Caki2 (cell line): Measurements from ENCODE around the gene SGSM2. TPM values are rescaled to one million over a fixed set of nuclear protein-coding genes. Genes with fewer than 3 reads are reported as not detected.
A peak's percentile ranks its signal among the peaks of the same experiment; 100 is the strongest.

ENCODE experiments used
- DNase-seq: peaks from one replicate; pipeline ENCODE4 v3.0.0-alpha.2; 2015; ENCODE audit warnings: low read depth
- in situ Hi-C: cut with HindIII; loops from 2 replicates; pipeline ENCODE4 v1.10.0; 2016; ENCODE audit warnings: low sequenced_read_pairs, low pct_unique_long_range_greater_than_20kb, mixed read lengths
- total RNA-seq: library from RNA; depleted of rRNA; stranded (reverse); fragments of >200 nt; shearing (Covaris generic); gene quantifications from 2 replicates; pipeline ENCODE4 v1.2.3, GENCODE V29; 2014; ENCODE audit warnings: low replicate concordance

The SGSM2 gene
- total RNA-seq, 1 experiment from 2014 or later, result 16.9 TPM

- in situ Hi-C loops, result no loop called here
- DNase-seq, result no peak
Measured at GRCh38 chr17:2403044-2403443, 65.7 kb downstream of the SGSM2 start.

GRCh38 chr17:2405247-2405926, 68.1 kb downstream of the SGSM2 start:
- in situ Hi-C loops, result no loop called here
- DNase-seq, result no peak

DNA sequence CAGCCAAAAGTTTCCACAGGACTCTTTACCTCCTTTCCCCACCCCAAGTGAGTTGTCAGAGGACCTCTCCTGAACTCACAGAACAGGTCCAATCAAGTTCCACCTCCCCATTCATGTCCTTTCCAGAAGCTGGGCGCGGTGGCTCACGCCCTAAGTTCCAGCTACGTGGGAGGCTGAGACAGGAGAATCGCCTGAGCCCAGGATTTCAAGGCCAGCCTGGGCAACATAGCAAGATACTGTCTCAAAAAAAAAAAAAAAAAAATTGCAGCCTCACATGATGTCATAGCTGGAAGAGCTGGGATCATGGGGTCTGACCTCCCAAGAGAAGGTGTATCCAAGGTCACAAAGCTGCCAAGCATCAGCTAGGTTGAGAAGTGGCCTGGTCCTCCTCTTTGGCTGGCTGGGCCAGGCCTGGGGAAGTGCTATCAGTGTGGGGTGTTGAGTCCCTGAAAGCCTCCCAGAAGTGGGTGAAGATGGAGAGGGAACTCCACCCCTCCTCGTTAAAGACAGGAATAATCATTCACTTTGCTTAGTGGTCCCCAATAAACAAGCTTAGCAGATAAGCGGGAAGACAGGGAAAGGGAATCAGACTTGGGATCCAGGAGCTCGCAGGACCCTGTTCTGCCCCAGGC, 69.1 kb downstream of the SGSM2 start:
- no peak for DNase-seq
- in situ Hi-C loops, result no loop called here

DNA sequence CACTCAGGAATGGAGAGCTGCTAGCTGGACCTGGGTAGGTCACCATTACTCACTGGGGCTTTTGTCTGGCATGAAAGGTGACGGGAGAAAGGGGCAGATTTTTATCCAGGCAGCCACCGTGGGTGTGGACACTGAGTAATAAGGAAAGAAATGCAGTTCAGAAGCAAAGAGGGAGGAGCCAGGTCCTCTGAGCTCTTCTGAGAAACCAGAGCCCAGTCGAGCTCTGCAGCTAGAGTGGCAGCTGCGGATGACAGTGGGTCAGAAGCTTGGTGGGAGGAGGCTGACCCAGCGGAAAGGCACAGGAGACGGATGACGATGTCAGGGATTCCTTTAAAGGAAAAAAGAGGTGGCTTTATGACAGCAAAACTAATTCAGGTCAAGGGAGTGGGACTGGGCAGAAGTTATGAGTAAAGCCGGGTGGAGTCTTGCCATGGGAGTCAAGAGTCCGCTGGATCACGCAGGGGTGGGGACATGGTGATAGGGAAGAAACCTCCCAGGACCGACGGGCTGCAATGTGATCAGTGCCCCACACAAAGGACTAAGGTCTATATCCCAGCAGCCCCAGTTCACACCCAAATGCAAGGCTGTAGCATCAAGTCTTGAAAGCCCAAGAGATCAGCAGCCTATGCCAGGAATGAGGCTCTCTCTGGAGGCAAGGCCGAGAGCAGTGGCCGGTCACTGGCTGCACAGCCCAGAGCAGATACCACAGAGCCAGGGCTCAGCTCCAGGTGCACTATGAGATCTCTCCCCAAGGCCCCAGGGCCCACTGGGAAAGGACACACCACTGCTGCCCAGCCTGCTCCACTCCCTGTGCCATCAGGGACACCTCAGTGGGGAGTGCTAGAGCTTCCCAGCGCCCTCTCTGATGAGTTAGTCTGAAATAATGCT, 69.8 kb downstream of the SGSM2 start:
- peak; percentile 97 for DNase-seq
- in situ Hi-C loops, result no loop called here

DNA sequence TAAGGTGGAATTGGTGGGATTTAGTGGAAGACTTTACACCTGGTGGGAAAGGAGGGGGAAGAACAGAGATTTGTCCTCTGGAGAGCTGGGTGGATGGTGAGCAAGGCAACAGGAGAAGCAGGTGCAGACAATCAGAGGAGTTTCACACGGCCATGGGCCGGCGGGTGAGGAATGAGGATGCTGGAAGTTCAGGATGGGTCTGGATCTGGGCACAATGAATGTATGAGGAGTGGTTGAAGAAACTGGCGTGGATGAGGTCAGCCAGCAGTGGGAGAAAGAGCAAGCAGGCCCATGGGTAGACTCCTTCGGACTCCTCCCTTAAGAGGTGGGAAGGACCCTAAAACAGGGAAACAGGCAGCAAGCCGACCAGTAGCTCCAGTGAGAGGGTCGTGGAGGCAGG, 73.7 kb downstream of the SGSM2 start:
- no peak for DNase-seq
- in situ Hi-C loops, result no loop called here

DNA sequence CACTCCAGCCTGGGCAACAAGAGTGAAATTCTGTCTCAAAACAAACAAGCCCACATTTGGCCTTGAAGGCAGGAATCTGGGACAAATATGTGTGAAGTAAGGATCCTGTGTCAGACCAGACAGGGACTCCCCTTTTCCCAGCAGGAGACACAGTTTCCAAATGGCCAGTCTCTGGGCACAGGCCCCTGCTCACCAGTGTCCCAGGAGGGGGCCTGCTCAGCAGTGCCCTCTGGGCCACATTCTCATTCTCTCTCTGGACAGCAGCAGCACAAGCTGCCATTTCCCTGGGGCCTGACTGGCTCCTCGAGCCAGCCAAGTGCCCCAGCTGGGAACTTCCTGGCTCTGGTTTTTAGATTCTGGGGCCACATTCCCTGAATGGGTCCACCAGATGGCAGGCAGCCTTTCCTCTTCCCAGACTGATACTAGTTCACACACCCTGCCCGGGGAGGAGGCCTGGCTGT, 75.3 kb downstream of the SGSM2 start:
- no peak for DNase-seq
- in situ Hi-C loops, result no loop called here

- no peak for DNase-seq
- in situ Hi-C loops, result no loop called here
Measured at GRCh38 chr17:2414446-2415064, 77.3 kb downstream of the SGSM2 start.

- DNase-seq, result no peak
- in situ Hi-C loops, result no loop called here
Measured at GRCh38 chr17:2415081-2415480, 77.8 kb downstream of the SGSM2 start.

GRCh38 chr17:2416010-2416734, 78.9 kb downstream of the SGSM2 start:
- in situ Hi-C loops, result no loop called here
- DNase-seq, result peak; percentile 76

DNA sequence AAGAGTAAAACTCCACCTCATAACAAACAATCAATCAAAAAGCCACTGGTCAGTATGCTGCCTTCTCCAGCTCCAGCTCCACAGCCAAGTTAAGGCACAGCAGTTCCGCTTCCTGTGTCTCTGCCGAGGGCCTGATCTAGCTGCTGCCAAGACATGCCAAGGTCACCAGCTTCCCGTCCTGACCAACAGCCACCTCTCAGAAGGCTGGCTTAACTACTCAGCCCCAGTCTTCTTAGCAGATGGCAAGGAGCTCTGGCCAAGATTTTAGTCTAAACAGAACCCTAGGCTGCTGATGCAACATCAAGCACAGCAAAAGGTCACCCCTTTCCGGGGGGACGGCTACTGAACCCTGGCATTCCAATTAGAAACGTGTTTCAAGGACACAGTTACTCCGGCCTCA, 81.3 kb downstream of the SGSM2 start:
- DNase-seq, result no peak
- in situ Hi-C loops, result no loop called here

DNA sequence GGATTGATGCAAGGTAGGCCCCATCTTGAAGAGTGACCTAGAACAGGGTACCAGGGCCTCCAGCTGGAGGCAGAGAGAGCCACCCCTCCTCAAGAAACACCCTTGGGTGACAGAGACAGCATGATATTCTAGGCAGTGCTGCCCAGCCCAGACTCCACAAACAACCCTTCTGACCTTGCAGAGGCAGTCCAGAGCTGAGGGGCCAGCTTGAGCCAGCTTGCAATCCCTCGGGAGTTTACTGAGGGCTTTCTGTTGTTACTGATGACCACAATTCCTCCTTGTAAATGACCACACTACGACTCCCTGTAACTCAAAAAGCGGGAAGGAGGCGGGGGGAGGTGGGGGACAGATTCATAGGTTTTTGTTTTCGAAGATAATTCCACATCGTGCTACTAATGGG, 82.2 kb downstream of the SGSM2 start:
- in situ Hi-C loops, result no loop called here
- DNase-seq, result no peak

DNA sequence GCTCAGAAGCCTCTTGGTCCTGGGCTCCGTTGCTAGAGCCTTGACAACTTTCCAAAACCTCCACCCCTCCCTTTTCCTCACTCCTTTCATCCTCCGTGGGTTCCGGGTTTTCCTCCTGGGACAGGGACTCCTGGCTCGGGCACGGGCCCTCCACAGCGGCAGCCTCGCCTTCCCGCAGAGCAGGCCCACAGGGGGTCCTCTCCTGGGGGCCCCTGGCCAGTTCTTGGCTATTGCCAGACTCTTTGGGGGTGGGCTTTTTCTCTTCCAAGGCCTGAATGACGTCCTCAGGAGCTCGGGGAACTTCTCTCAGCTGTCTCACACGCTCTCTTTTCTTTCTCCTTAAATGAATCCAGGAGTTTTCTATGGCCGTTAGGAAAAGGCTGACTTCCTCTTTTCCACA, 82.9 kb downstream of the SGSM2 start:
- in situ Hi-C loops, result no loop called here
- DNase-seq, result no peak

DNA sequence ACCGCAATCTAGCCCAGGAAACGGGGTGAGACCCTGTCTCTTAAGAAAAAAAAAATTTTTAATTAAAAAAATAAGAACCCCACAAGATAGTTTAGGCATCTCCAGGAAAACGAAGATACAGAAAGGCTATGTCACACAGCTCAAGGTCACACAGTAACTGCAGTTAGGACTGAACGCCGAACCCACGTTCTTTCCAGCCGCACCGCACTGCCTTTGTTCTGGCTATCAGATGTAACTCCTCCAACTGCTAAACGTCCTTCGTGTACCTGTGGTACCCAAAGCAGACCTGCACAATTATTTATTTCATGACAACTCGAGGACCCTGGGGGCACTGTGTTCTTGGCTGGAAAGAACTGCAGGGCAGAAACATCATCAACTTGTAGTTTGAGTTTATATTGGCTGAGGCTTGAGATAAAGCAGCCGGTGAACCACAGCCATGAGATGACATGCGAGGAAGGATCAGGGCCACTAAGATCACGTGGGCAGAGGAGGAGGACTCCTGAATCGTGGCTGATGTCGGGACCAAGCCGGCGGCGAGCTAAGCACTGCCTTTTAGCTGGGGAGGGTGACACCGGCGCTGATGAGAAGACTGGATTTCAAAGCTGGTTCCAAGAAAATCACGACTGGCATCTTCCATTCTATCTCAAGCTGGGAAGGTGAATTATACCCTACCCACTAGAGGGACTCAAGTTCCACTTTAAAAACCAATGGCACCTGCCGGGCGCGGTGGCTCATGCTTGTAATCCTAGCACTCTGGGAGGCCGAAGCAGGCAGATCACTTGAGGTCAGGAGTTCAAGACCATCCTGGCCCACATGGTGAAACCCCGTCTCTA, 84.2 kb downstream of the SGSM2 start:
- DNase-seq, result no peak
- in situ Hi-C loops, result no loop called here

- in situ Hi-C loops, result no loop called here
- no peak for DNase-seq
Measured at GRCh38 chr17:2423271-2423670, 86.0 kb downstream of the SGSM2 start.

DNA sequence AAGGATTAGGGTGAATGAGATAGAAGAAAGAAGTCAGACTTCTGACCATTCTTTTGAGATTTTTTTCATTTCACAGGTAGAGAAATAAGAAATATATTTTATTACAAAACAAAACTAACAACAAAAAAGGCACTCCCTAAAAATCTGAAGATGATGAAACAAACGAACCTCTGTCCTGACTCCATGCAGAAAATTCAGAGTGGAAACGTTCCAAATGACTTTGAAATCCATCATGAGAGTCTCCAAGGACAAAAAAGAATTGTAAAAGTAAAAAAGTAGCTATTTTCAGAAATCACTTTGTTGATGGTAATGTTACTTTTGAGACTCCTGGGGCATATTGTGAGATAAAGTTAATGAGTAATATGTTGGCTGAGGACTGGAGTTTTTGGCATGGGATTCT, 89.9 kb downstream of the SGSM2 start:
- in situ Hi-C loops, result no loop called here
- no peak for DNase-seq

GRCh38 chr17:2427910-2428309, 90.6 kb downstream of the SGSM2 start:
- in situ Hi-C loops, result no loop called here
- no peak for DNase-seq
